ENCODE results near the gene RAET1G.

Gene RAET1G

GRCh38 chr6:149905911-149906371, 17.0 kb downstream of the RAET1G start:
- H3K9me3 ChIP-seq (replicated peaks; ENCODE audit: low read length): no peaks in the 10 kb centered on the region
- no peak overlapping the region for H3K9ac ChIP-seq (ENCODE audit: low read depth, low read length)
- H3K4me2 ChIP-seq (ENCODE audit: low read length): no peak overlapping the region
- H3K4me3 ChIP-seq (ENCODE audit: low read length): no peak overlapping the region
- no peaks in the 10 kb centered on the region for H3K27me3 ChIP-seq (ENCODE audit: control insufficient read depth, insufficient read depth, low read length)
- no peaks in the 10 kb centered on the region for H3K36me3 ChIP-seq (ENCODE audit: insufficient read depth, low read length)
- no peaks in the 10 kb centered on the region for H3K4me1 ChIP-seq (ENCODE audit: control insufficient read depth, insufficient read depth, low read length)

GRCh38 chr6:149905371-149905910, 17.5 kb downstream of the RAET1G start:
- Histone ChIP-seq H3K4me1 (ENCODE audit: control insufficient read depth, insufficient read depth, low read length) (no peaks in the 10 kb centered on the region), H3K4me3 (ENCODE audit: low read length) (no peak overlapping the region), H3K9ac (ENCODE audit: low read depth, low read length) (no peak overlapping the region), H3K27me3 (ENCODE audit: control insufficient read depth, insufficient read depth, low read length) (no peaks in the 10 kb centered on the region), H3K9me3 (replicated peaks; ENCODE audit: low read length) (no peaks in the 10 kb centered on the region), H3K36me3 (ENCODE audit: insufficient read depth, low read length) (no peaks in the 10 kb centered on the region), H3K4me2 (ENCODE audit: low read length) (no peak overlapping the region)

DNA sequence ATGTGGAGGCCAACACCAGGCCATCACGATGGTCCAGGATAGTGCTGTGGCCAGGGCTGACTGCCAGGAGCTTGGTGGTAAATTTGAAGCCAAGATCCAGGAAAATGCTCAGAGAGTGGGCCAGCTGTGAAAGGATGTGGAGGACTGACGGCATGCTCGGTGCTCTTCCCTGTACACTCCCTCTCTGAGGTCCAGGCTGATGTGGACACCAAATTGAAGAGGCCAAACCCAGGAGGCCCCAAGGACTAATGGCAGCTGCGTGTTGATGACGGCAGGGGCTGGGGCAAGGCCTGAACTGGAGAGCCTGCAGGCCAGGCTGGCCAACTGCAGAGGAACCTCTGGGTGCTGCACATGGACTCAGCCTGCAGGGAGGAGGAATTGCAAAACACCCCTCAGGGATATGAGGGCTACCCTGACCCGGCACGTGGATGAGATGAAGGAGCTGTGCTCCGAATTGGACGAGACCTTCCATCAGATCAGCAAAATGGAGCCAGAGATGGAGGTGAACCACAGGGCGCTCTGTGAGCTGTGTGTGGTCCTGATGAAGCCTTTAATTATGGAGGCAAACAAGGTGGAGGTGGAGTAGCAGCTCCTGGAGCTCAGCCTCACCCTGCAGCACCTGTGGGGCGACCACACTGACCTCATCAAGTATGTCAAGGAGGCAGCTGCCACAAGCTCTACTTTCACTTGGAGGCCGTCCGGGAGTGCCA, 18.1 kb downstream of the RAET1G start:
- Histone ChIP-seq H3K9ac (ENCODE audit: low read depth, low read length) (no peak overlapping the region), H3K9me3 (replicated peaks; ENCODE audit: low read length) (no peaks in the 10 kb centered on the region), H3K4me3 (ENCODE audit: low read length) (no peak overlapping the region), H3K4me2 (ENCODE audit: low read length) (no peak overlapping the region), H3K27me3 (ENCODE audit: control insufficient read depth, insufficient read depth, low read length) (no peaks in the 10 kb centered on the region), H3K36me3 (ENCODE audit: insufficient read depth, low read length) (no peaks in the 10 kb centered on the region), H3K4me1 (ENCODE audit: control insufficient read depth, insufficient read depth, low read length) (no peaks in the 10 kb centered on the region)

GRCh38 chr6:149903938-149904611, 18.8 kb downstream of the RAET1G start:
- Histone ChIP-seq H3K9me3 (replicated peaks; ENCODE audit: low read length) (no peaks in the 10 kb centered on the region), H3K4me2 (ENCODE audit: low read length) (no peak overlapping the region), H3K36me3 (ENCODE audit: insufficient read depth, low read length) (no peaks in the 10 kb centered on the region), H3K9ac (ENCODE audit: low read depth, low read length) (no peak overlapping the region), H3K27me3 (ENCODE audit: control insufficient read depth, insufficient read depth, low read length) (no peaks in the 10 kb centered on the region), H3K4me3 (ENCODE audit: low read length) (no peak overlapping the region), H3K4me1 (ENCODE audit: control insufficient read depth, insufficient read depth, low read length) (no peaks in the 10 kb centered on the region)

DNA sequence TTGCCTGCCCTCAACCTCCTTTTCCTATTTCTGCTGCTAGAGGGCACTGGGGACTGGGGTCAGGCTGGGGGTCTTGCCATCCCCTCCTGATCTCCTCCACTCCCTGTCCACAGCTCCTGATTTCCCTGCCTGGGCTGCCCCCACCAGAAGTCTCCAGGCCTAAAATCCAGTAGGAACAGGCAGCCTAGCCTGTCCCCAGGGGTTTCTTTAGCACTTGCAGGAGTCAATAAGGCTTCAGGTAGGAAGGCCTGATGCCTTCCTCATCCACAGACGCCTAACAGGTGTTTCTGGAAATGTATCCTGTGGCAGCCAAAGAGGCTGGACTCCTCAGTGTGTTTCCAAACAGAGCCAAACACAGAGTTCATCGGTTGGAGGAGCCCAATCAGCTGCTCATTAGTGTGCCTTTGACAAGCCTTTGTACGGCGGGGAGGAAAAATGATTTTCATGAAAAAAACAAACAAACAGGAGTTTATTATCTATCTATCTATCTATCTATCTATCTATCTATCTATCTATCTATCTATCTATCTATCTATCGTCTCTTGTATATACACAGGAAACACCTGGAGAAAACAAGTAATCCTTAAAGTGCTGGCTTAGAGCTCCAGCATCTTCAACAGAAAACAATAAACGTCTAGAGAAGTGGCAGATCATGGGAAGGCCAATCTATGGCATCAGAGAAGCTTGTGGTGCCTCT, 21.3 kb downstream of the RAET1G start:
- Histone ChIP-seq H3K4me1 (ENCODE audit: control insufficient read depth, insufficient read depth, low read length) (peaks cover 18% of the 10 kb centered on the region), H3K27me3 (ENCODE audit: control insufficient read depth, insufficient read depth, low read length) (no peaks in the 10 kb centered on the region), H3K36me3 (ENCODE audit: insufficient read depth, low read length) (no peaks in the 10 kb centered on the region), H3K4me3 (ENCODE audit: low read length) (no peak overlapping the region), H3K9me3 (replicated peaks; ENCODE audit: low read length) (no peaks in the 10 kb centered on the region), H3K4me2 (ENCODE audit: low read length) (no peak overlapping the region), H3K9ac (ENCODE audit: low read depth, low read length) (no peak overlapping the region)

DNA sequence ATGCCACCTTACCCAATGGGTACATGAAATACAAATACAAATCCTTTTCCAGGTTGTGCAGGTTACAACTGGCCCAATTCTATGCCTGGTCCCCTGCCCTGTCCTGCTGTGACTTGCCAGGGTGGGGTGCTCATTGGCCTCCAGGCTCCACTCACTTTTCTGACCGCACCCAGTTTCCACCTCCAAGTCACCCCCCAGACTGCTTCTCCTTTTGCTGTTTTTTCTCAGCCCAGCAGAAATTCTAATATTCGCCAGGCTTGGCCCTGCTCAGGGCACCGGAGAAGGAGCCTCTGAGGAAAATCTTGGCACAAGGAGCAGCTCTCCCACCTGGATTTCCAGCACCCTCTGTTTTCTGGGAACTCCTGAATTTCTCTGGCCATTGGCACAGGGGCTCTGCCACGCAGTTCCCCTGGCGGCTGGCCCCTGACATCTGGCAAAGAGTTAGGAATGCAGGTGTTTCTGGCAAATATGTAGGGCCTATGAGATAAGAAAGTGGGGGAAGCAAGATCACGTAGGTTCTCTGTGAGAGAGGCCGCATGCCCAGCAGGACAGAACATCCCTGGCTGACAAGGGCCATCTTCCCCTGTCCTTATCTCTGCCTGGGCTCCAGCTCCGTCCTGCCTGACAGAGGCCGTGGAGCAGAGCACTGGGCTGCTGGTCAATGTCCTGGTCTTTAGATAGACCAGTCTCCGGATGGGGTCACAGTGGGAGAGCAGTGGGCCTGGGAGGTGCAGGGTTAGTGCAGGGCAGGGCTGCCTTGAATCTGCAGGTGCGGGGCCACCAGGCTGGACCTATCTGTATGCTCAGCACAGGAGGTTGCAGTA, 22.1 kb downstream of the RAET1G start:
- H3K9me3 ChIP-seq (replicated peaks; ENCODE audit: low read length): no peaks in the 10 kb centered on the region
- H3K4me2 ChIP-seq (ENCODE audit: low read length): no peak overlapping the region
- peaks cover 26% of the 10 kb centered on the region for H3K4me1 ChIP-seq (ENCODE audit: control insufficient read depth, insufficient read depth, low read length)
- H3K27me3 ChIP-seq (ENCODE audit: control insufficient read depth, insufficient read depth, low read length): no peaks in the 10 kb centered on the region
- H3K4me3 ChIP-seq (ENCODE audit: low read length): no peak overlapping the region
- no peaks in the 10 kb centered on the region for H3K36me3 ChIP-seq (ENCODE audit: insufficient read depth, low read length)
- no peak overlapping the region for H3K9ac ChIP-seq (ENCODE audit: low read depth, low read length)

DNA sequence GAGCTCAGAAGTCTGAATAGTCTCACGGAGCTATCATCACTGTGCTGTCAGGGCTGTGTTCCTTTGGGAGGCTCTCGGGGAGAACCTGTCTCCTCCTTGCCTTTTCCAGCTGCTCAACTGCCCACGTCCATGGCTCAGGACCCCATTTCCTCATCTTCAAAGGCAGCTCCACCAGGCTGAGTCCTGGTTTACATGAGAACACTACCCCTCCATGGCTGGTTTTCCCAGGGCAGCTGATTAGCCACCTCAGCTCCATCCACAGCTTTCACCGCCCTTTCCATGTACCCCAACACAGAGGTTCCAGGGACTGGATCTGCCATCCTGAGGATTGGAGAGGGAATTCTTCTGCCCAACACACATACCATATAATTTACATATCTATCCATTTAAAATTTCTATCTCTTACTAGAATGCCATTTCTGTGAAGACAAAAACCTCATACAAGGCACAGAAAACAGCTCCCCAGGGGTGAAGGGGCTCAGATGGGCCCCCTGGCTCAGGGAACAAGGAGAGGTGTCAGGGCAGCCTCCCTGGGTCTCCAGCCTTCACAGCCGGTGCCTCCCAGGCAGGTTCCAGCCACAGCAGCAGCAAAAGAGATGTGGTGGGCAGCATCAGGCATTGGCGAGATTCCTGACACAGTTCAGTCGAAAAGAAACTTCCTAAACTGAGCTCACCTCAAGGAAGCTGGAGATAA, 22.8 kb downstream of the RAET1G start:
- no peaks in the 10 kb centered on the region for H3K27me3 ChIP-seq (ENCODE audit: control insufficient read depth, insufficient read depth, low read length)
- H3K36me3 ChIP-seq (ENCODE audit: insufficient read depth, low read length): no peaks in the 10 kb centered on the region
- no peaks in the 10 kb centered on the region for H3K9me3 ChIP-seq (replicated peaks; ENCODE audit: low read length)
- no peak overlapping the region for H3K4me2 ChIP-seq (ENCODE audit: low read length)
- peaks cover 33% of the 10 kb centered on the region for H3K4me1 ChIP-seq (ENCODE audit: control insufficient read depth, insufficient read depth, low read length)
- no peak overlapping the region for H3K9ac ChIP-seq (ENCODE audit: low read depth, low read length)
- no peak overlapping the region for H3K4me3 ChIP-seq (ENCODE audit: low read length)

GRCh38 chr6:149899486-149899885, 23.4 kb downstream of the RAET1G start:
- Histone ChIP-seq H3K4me1 (ENCODE audit: control insufficient read depth, insufficient read depth, low read length) (peaks cover 38% of the 10 kb centered on the region), H3K27me3 (ENCODE audit: control insufficient read depth, insufficient read depth, low read length) (no peaks in the 10 kb centered on the region), H3K9ac (ENCODE audit: low read depth, low read length) (no peak overlapping the region), H3K4me3 (ENCODE audit: low read length) (no peak overlapping the region), H3K9me3 (replicated peaks; ENCODE audit: low read length) (no peaks in the 10 kb centered on the region), H3K4me2 (ENCODE audit: low read length) (no peak overlapping the region), H3K36me3 (ENCODE audit: insufficient read depth, low read length) (no peaks in the 10 kb centered on the region)

- H3K9me3 ChIP-seq (replicated peaks; ENCODE audit: low read length): no peaks in the 10 kb centered on the region
- peaks cover 38% of the 10 kb centered on the region for H3K4me1 ChIP-seq (ENCODE audit: control insufficient read depth, insufficient read depth, low read length)
- no peak overlapping the region for H3K4me2 ChIP-seq (ENCODE audit: low read length)
- H3K4me3 ChIP-seq (ENCODE audit: low read length): no peak overlapping the region
- no peak overlapping the region for H3K9ac ChIP-seq (ENCODE audit: low read depth, low read length)
- no peaks in the 10 kb centered on the region for H3K36me3 ChIP-seq (ENCODE audit: insufficient read depth, low read length)
- no peaks in the 10 kb centered on the region for H3K27me3 ChIP-seq (ENCODE audit: control insufficient read depth, insufficient read depth, low read length)
Measured at GRCh38 chr6:149898966-149899365, 24.0 kb downstream of the RAET1G start.

GRCh38 chr6:149897855-149898744, 24.8 kb downstream of the RAET1G start, which contains the start of gene RAET1E:
Gene RAET1E, minus strand, starts transcription at chr6:149898113. Its CDS starts 7,212 bp downstream, at chr6:149890901.
- peak within 1 kb of the TSS; percentile 74 for H3K4me2 ChIP-seq (ENCODE audit: low read length)
- peak within 1 kb of the TSS; percentile 48 for H3K4me3 ChIP-seq (ENCODE audit: low read length)
- H3K9ac ChIP-seq (ENCODE audit: low read depth, low read length): peak within 1 kb of the TSS; percentile 61
- H3K9me3 ChIP-seq (replicated peaks; ENCODE audit: low read length): no peaks in the 10 kb centered on the region
- no peaks in the 10 kb centered on the region for H3K27me3 ChIP-seq (ENCODE audit: control insufficient read depth, insufficient read depth, low read length)
- no peaks in the 10 kb centered on the region for H3K36me3 ChIP-seq (ENCODE audit: insufficient read depth, low read length)
- peaks cover 38% of the 10 kb centered on the region for H3K4me1 ChIP-seq (ENCODE audit: control insufficient read depth, insufficient read depth, low read length)

Data from skeletal muscle satellite cell (primary cell).